GM19455 (cell line): ENCODE measurements around the gene HS3ST3B1.

ENCODE experiments used
- ATAC-seq: cut with Tn5 transposase; IDR thresholded peaks from one replicate; pipeline ENCODE4 v1.9.1; 2021; ENCODE audit not compliant: unreplicated experiment

HS3ST3B1 gene

GRCh38 chr17:14303343-14304221, 2.7 kb downstream of the HS3ST3B1 start:
- no peak for ATAC-seq

- ATAC-seq = no peak
These were observed 3.4 kb downstream of the HS3ST3B1 start for GRCh38 chr17:14304222-14304772.

- ATAC-seq = no peak
These were observed 4.1 kb downstream of the HS3ST3B1 start for GRCh38 chr17:14304773-14305517.

- ATAC-seq = no peak
These were observed 5.1 kb downstream of the HS3ST3B1 start for GRCh38 chr17:14305785-14306496.

- no peak for ATAC-seq
These were observed 5.7 kb downstream of the HS3ST3B1 start for GRCh38 chr17:14306596-14306995.

- no peak for ATAC-seq
These were observed 6.7 kb downstream of the HS3ST3B1 start for GRCh38 chr17:14307560-14308024.

GRCh38 chr17:14308636-14308964, 7.7 kb downstream of the HS3ST3B1 start:
- no peak for ATAC-seq

- no peak for ATAC-seq
These were observed 8.3 kb downstream of the HS3ST3B1 start for GRCh38 chr17:14308965-14309879.

GRCh38 chr17:14310101-14310500, 9.2 kb downstream of the HS3ST3B1 start:
- ATAC-seq = no peak

GRCh38 chr17:14310605-14311004, 9.7 kb downstream of the HS3ST3B1 start:
- ATAC-seq = no peak

- ATAC-seq = no peak
These were observed 10.4 kb downstream of the HS3ST3B1 start for GRCh38 chr17:14311186-14311705.

GRCh38 chr17:14311981-14312380, 11.1 kb downstream of the HS3ST3B1 start:
- no peak for ATAC-seq

- no peak for ATAC-seq
These were observed 11.6 kb downstream of the HS3ST3B1 start for GRCh38 chr17:14312522-14312921.

GRCh38 chr17:14316126-14316832, 15.4 kb downstream of the HS3ST3B1 start:
- no peak for ATAC-seq

GRCh38 chr17:14317383-14317782, 16.5 kb downstream of the HS3ST3B1 start:
- no peak for ATAC-seq

- ATAC-seq = no peak
These were observed 17.4 kb downstream of the HS3ST3B1 start for GRCh38 chr17:14318109-14318917.

- no peak for ATAC-seq
These were observed 18.0 kb downstream of the HS3ST3B1 start for GRCh38 chr17:14318918-14319205.

- no peak for ATAC-seq
These were observed 19.2 kb downstream of the HS3ST3B1 start for GRCh38 chr17:14320098-14320497.
